Keratinocyte (primary cell): ENCODE measurements around the gene KDELR1. TPM values are rescaled to one million over a fixed set of nuclear protein-coding genes. Genes with fewer than 3 reads are reported as not detected.

Experiments
- DNase-seq: peaks from one replicate; pipeline ENCODE4 v3.0.0-alpha.2; 2011; ENCODE audit warnings: low read depth, missing footprints, low spot score
- FAIRE-seq: peaks from 2 replicates; lab custom pipeline; 2011; peaks lifted over from hg19 to GRCh38; lab: Jason Lieb, UNC
- H2AFZ ChIP-seq: 2 replicates; pipeline ENCODE4 v1.6.0; 2012; ENCODE audit warnings: low read length, control low read depth, inconsistent platforms; ENCODE audit not compliant: control insufficient read depth
- H3K27ac ChIP-seq: 2 replicates; pipeline ENCODE4 v1.5.1; 2011; ENCODE audit warnings: low read length; ENCODE audit not compliant: control insufficient read depth, insufficient read depth
- H3K27me3 ChIP-seq: 3 replicates; pipeline ENCODE4 v1.6.0; 2011; ENCODE audit warnings: low read length; ENCODE audit not compliant: control insufficient read depth, insufficient read depth; ENCODE audit errors: extremely low read depth
- H3K36me3 ChIP-seq, 2 experiments: 2 replicates in 1 of 2; 3 replicates in 1 of 2; pipeline ENCODE4 v1.5.1; 2011; ENCODE audit warnings: low read length in 2 of 2, mild to moderate bottlenecking in 1 of 2; ENCODE audit not compliant: control insufficient read depth in 2 of 2, insufficient read depth in 2 of 2; ENCODE audit errors: extremely low read depth in 1 of 2
- H3K4me1 ChIP-seq: 3 replicates; pipeline ENCODE4 v1.5.1; 2011; ENCODE audit warnings: low read length; ENCODE audit not compliant: control insufficient read depth, insufficient read depth; ENCODE audit errors: extremely low read depth
- H3K4me2 ChIP-seq: 3 replicates; pipeline ENCODE4 v1.6.0; 2011; ENCODE audit warnings: low read depth, low read length; ENCODE audit not compliant: control insufficient read depth, insufficient read depth; ENCODE audit errors: extremely low read depth
- H3K4me3 ChIP-seq, 3 experiments: fragments of 200-600 bp in 1 of 3; sonication (generic) in 1 of 3; 2 replicates in 2 of 3; 3 replicates in 1 of 3; pipeline ENCODE4 v1.5.1; 2011 to 2016; ENCODE audit warnings: low read length in 3 of 3, mild to moderate bottlenecking in 3 of 3, control low read depth in 2 of 3, inconsistent platforms in 1 of 3, low read depth in 1 of 3, mixed read lengths in 1 of 3, mixed run types in 1 of 3, moderate library complexity in 1 of 3; ENCODE audit not compliant: control insufficient read depth in 2 of 3, insufficient read depth in 2 of 3; ENCODE audit errors: extremely low read depth in 1 of 3
- H3K79me2 ChIP-seq: 2 replicates; pipeline ENCODE4 v1.6.0; 2012; ENCODE audit warnings: low read length; ENCODE audit not compliant: control insufficient read depth, insufficient read depth
- H3K9ac ChIP-seq: 3 replicates; pipeline ENCODE4 v1.6.0; 2011; ENCODE audit warnings: low read length; ENCODE audit not compliant: control insufficient read depth, insufficient read depth; ENCODE audit errors: extremely low read depth
- H3K9me1 ChIP-seq: 3 replicates; pipeline ENCODE4 v1.6.0; 2011; ENCODE audit warnings: low read length; ENCODE audit not compliant: control insufficient read depth, insufficient read depth; ENCODE audit errors: extremely low read depth
- H3K9me3 ChIP-seq: 2 replicates; pipeline ENCODE4 v1.5.1; 2012; ENCODE audit warnings: low read depth, low read length; ENCODE audit not compliant: control insufficient read depth
- H4K20me1 ChIP-seq: 3 replicates; pipeline ENCODE4 v1.6.0; 2011; ENCODE audit warnings: low read length; ENCODE audit not compliant: control insufficient read depth, insufficient read depth; ENCODE audit errors: extremely low read depth
- EZH2 ChIP-seq: IDR thresholded peaks from one replicate; pipeline ENCODE4 v1.6.1; 2012; ENCODE audit warnings: inconsistent platforms, mild to moderate bottlenecking, low read length, moderate library complexity
- dilution Hi-C: fragments of 300-500 bp; cut with MboI; formaldehyde crosslinking; loops from one replicate; pipeline ENCODE4 v1.7.0; 2020; ENCODE audit warnings: low sequenced_read_pairs; ENCODE audit not compliant: extremely low pct_ligation_motif_present
- polyA plus RNA-seq, 5 experiments: library from polyadenylated mRNA; depleted of rRNA in 3 of 5; stranded (reverse) in 3 of 5; stranded (forward) in 1 of 5; unstranded in 1 of 5; fragments of >200 nt; gene quantifications; 1 replicate in 1 of 5; 2 replicates in 3 of 5; 3 replicates in 1 of 5; pipeline versions ENCODE4 v1.2.1 to v1.2.3, GENCODE V29; 2011 to 2012; ENCODE audit warnings: missing spikeins in 2 of 5, low read depth in 1 of 5, low replicate concordance in 1 of 5
- TF ChIP-seq, protein P1 (sequence below), 3 experiments: IDR thresholded peaks in 1 of 3; conservative IDR thresholded peaks in 1 of 3; optimal IDR thresholded peaks in 1 of 3; 2 replicates in 2 of 3; 3 replicates in 1 of 3; pipeline versions ENCODE3 to v1.5.1; 2011; ENCODE audit warnings: low read length in 3 of 3, mild to moderate bottlenecking in 3 of 3, moderate library complexity in 2 of 3, control low read depth in 1 of 3, inconsistent platforms in 1 of 3; ENCODE audit not compliant: insufficient read depth in 2 of 3; ENCODE audit errors: extremely low read depth in 1 of 3

Gene KDELR1
- polyA plus RNA-seq, 1 donor (not counting 4 experiments of a cell fraction or from before 2014, with no cell fraction given) = 105 TPM

DNA sequence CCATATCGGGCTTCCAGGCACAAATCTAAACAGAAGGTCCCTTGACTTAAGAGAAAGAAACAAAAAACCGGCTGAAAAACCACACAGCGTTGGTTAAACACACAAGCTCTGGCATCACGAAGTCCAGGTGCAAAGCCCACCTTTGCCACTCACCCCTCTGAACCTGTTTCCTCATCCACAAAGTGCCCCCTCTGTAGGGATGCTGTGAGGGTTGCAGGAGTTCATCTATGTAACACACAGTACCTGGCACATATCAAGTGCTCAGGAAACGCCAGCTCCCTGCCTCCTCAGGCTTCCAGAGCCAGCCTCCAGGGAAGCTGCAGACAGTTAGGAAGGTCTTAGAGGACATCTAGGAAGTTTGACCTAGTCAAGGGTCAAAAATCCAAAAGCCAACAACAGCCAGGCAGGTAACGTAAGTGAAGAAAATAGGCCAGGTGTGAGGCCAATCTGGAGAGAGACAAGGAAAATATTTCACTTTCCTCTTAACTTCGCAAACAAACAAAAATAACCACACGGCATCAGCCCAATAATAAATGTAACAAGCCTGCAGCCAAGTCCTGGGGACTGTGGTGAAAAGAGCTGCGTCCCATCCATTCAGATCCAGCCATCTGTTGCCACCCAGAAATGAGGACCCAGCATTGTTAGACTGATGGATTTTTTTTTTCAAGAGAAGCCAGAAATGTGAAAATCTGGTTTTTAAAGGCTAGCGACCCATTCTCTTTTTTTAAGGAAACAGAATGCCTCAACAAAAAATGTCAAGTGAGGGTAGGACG, 10.0 kb downstream of the KDELR1 start:
- H4K20me1 ChIP-seq = peaks cover 3% of the 10 kb centered on the region
- H3K9me3 ChIP-seq = no peaks in the 10 kb centered on the region
- dilution Hi-C loops = no loop called here
- DNase-seq (no peak), FAIRE-seq (no peak)
- H3K9me1 ChIP-seq = no peaks in the 10 kb centered on the region
- H3K9ac ChIP-seq = no peak overlapping the region
- H3K4me1 ChIP-seq = no peaks in the 10 kb centered on the region
- H3K27ac ChIP-seq = no peak overlapping the region
- H3K4me2 ChIP-seq = no peak overlapping the region
- H3K79me2 ChIP-seq = no peaks in the 10 kb centered on the region
- no peak overlapping the region for H2AFZ ChIP-seq
- no peaks in the 10 kb centered on the region for H3K27me3 ChIP-seq
- TF ChIP-seq, protein P1, sequence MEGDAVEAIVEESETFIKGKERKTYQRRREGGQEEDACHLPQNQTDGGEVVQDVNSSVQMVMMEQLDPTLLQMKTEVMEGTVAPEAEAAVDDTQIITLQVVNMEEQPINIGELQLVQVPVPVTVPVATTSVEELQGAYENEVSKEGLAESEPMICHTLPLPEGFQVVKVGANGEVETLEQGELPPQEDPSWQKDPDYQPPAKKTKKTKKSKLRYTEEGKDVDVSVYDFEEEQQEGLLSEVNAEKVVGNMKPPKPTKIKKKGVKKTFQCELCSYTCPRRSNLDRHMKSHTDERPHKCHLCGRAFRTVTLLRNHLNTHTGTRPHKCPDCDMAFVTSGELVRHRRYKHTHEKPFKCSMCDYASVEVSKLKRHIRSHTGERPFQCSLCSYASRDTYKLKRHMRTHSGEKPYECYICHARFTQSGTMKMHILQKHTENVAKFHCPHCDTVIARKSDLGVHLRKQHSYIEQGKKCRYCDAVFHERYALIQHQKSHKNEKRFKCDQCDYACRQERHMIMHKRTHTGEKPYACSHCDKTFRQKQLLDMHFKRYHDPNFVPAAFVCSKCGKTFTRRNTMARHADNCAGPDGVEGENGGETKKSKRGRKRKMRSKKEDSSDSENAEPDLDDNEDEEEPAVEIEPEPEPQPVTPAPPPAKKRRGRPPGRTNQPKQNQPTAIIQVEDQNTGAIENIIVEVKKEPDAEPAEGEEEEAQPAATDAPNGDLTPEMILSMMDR (optimal IDR thresholded peaks at IDR 0.05 in 1 of 3, IDR thresholded peaks at IDR 0.05 in 1 of 3, conservative IDR thresholded peaks at IDR 0.05 in 1 of 3; ENCODE audit: extremely low read depth in 1 of 3, insufficient read depth in 2 of 3, low read length in 3 of 3) = no peak
- TF ChIP-seq EZH2 = no peak
- peaks cover 22 to 30% of the 10 kb centered on the region in 2 experiments for H3K36me3 ChIP-seq
- no peak overlapping the region for H3K4me3 ChIP-seq

DNA sequence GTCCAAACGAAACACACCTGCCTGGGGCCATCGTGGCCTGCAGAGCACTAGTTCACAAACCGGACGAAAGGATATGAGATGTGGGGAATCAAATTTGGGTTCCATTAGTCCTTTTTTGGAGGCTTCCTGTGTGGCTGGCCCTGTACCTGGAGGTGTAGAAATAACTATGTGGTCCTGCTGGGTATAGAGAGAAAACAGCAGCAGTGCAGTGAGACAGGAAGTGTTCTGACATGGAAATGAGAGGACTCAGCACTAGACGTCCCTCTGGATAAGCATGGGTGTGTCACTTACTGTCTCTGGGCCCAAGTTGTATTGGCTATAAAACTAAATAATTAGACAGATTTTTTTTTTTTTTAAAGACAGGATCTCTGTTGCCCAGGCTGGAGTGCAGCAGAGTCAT, 12.3 kb downstream of the KDELR1 start:
- Histone ChIP-seq H4K20me1 (no peaks in the 10 kb centered on the region), H3K9ac (no peak overlapping the region), H3K4me3 (no peak overlapping the region), H3K4me2 (no peak overlapping the region), H3K9me3 (no peaks in the 10 kb centered on the region), H3K27ac (no peak overlapping the region), H2AFZ (no peak overlapping the region), H3K4me1 (no peaks in the 10 kb centered on the region), H3K36me3 (peaks cover 5 to 16% of the 10 kb centered on the region in 2 experiments), H3K9me1 (no peaks in the 10 kb centered on the region), H3K79me2 (no peaks in the 10 kb centered on the region), H3K27me3 (no peaks in the 10 kb centered on the region)
- TF ChIP-seq, protein P1 (optimal IDR thresholded peaks at IDR 0.05 in 1 of 3, IDR thresholded peaks at IDR 0.05 in 1 of 3, conservative IDR thresholded peaks at IDR 0.05 in 1 of 3; ENCODE audit: extremely low read depth in 1 of 3, insufficient read depth in 2 of 3, low read length in 3 of 3) = no peak
- TF ChIP-seq EZH2 = no peak
- FAIRE-seq (no peak), DNase-seq (no peak)
- dilution Hi-C loops = no loop called here
